Spleen (tissue), 13 donors: ENCODE data around the gene LMF2. TPM values are rescaled to one million over a fixed set of nuclear protein-coding genes. Genes with fewer than 3 reads are reported as not detected.

Experiments
- DNase-seq: peaks from one replicate; pipeline ENCODE4 v3.0.0-alpha.2; 2020
- H3K27ac ChIP-seq, 8 donors: fragments of 200-600 bp; sonication (generic) in 7 of 8; 1 replicate in 4 of 8; 2 replicates in 4 of 8; pipeline versions ENCODE4 v1.5.0 to v1.8.0; 2016 to 2021; ENCODE audit warnings: inconsistent platforms in 4 of 8, mild to moderate bottlenecking in 4 of 8, moderate library complexity in 1 of 8
- H3K27me3 ChIP-seq, 7 donors: fragments of 200-600 bp; sonication (generic) in 6 of 7; replicated peaks in 1 of 7; 1 replicate in 4 of 7; 2 replicates in 3 of 7; pipeline versions ENCODE4 v1.5.0 to v1.8.0; 2016 to 2021; ENCODE audit warnings: inconsistent platforms in 3 of 7, mild to moderate bottlenecking in 1 of 7
- H3K36me3 ChIP-seq, 6 donors: fragments of 200-600 bp; sonication (generic) in 5 of 6; 1 replicate in 4 of 6; 2 replicates in 2 of 6; pipeline versions ENCODE4 v1.5.0 to v1.8.0; 2016 to 2021; ENCODE audit warnings: inconsistent platforms in 2 of 6
- H3K4me1 ChIP-seq, 6 donors: fragments of 200-600 bp; sonication (generic) in 5 of 6; 1 replicate in 3 of 6; 2 replicates in 3 of 6; pipeline versions ENCODE4 v1.5.0 to v1.8.0; 2016 to 2021; ENCODE audit warnings: inconsistent platforms in 3 of 6
- H3K4me3 ChIP-seq, 8 donors: fragments of 200-600 bp; sonication (generic) in 7 of 8; 1 replicate in 4 of 8; 2 replicates in 4 of 8; pipeline versions ENCODE4 v1.5.0 to v1.8.0; 2016 to 2021; ENCODE audit warnings: inconsistent platforms in 4 of 8, mild to moderate bottlenecking in 4 of 8, moderate library complexity in 2 of 8
- H3K9me3 ChIP-seq, 8 donors: fragments of 200-600 bp; sonication (generic) in 7 of 8; 1 replicate in 4 of 8; 2 replicates in 4 of 8; pipeline versions ENCODE4 v1.5.0 to v1.8.0; 2016 to 2021; ENCODE audit warnings: inconsistent platforms in 4 of 8
- POLR2A ChIP-seq, 3 donors: fragments of 450-650 bp; IDR thresholded peaks; one replicate each; pipeline ENCODE4 v1.5.1; 2017; ENCODE audit warnings: antibody characterized with exemption in 3 of 3, mild to moderate bottlenecking in 1 of 3
- POLR2AphosphoS5 ChIP-seq, 3 donors: sonication (generic); formaldehyde crosslinking; IDR thresholded peaks; one replicate each; pipeline ENCODE4 v1.5.1; 2017; ENCODE audit warnings: antibody characterized with exemption in 3 of 3
- WGBS, 5 donors: extraction: QIAGEN DNeasy Blood & Tissue Kit in 3 of 5; methylation state at CpG; one replicate each; pipeline versions ENCODE4 v1.1.5 to v1.1.7; 2013 to 2018; 5-methylcytosine and 5-hydroxymethylcytosine counted together
- intact Hi-C: fragments of 100-400 bp; cut with DNase I; formaldehyde crosslinking; loops from one replicate; pipeline ENCODE4 v1.15.0; 2023; ENCODE audit warnings: low total_unique reads
- long read RNA-seq, 2 donors: transcript quantifications; one replicate each; lab custom pipeline, GENCODE V29; 2026
- polyA plus RNA-seq, 3 donors: library from polyadenylated mRNA; stranded (reverse); fragments of 200-250 nt; gene quantifications; one replicate each; pipeline ENCODE4 v1.2.1, GENCODE V29; 2013
- total RNA-seq, 7 donors: library from RNA; depleted of rRNA in 3 of 7; stranded (reverse); fragments of >200 nt in 3 of 7; fragmentation: NEBNext Ultra II Directional in 4 of 7; extraction: Animal tissue kit (Norgen Biotek cat#: 25700) in 4 of 7; gene quantifications; one replicate each; pipeline versions ENCODE4 v1.1.0 to v1.2.1, GENCODE V29; 2016 to 2021
- TF ChIP-seq, protein P1 (sequence below), 11 experiments: fragments of 200-600 bp in 7 of 11; fragments of 450-650 bp in 4 of 11; sonication (generic) in 4 of 11; IDR thresholded peaks in 8 of 11; conservative IDR thresholded peaks in 3 of 11; 1 replicate in 7 of 11; 2 replicates in 4 of 11; pipeline versions ENCODE4 v1.4.0 to v1.8.0; 2016 to 2021; ENCODE audit warnings: antibody characterized with exemption in 11 of 11, inconsistent platforms in 4 of 11, mild to moderate bottlenecking in 1 of 11
- donor health status: healthy with polysubstance abuse.
- donor health status: DM: no; HTN: no; CAD: no; lungs with moderate emphysema.
- donor health status: DM: no; HTN: no; CAD: no.
- donor health status: Bipolar disorder and iron deficiency.
- donor health status: healthy.
- donor health status: DM: no; HTN: no; CAD: no.
- donor health status: DM: yes; HTN: yes; CAD: no.

LMF2 gene, protein sequence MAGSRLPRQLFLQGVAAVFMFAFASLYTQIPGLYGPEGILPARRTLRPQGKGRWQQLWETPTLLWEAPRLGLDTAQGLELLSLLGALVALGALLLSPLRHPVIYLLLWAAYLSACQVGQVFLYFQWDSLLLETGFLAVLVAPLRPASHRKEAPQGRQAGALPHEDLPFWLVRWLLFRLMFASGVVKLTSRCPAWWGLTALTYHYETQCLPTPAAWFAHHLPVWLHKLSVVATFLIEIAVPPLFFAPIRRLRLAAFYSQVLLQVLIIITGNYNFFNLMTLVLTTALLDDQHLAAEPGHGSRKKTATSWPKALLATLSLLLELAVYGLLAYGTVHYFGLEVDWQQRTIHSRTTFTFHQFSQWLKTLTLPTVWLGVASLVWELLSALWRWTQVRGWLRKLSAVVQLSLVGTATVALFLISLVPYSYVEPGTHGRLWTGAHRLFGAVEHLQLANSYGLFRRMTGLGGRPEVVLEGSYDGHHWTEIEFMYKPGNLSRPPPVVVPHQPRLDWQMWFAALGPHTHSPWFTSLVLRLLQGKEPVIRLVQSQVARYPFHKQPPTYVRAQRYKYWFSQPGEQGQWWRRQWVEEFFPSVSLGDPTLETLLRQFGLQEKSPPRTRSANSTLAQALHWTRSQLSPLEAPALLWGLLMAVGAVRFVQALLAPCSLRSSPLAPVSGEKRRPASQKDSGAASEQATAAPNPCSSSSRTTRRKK
- total RNA-seq (10 to 100 TPM; 62.5 to 81.1 (median 72.2) TPM), polyA plus RNA-seq (10 to 100 TPM; 36.6 to 71.2 (median 45.0) TPM)
- long read RNA-seq, donor 1, partial matches to known transcripts = 0 of 5 reads
- long read RNA-seq, donor 1, other reads (novel, unspliced or antisense) = 0 of 5 reads
- long read RNA-seq, donor 2, transcript LMF2-202 (14 exons, 2,582 nt) = major isoform, 7 of 14 reads
- long read RNA-seq, donor 2, partial matches to known transcripts = 6 of 14 reads
- long read RNA-seq, donor 2, other reads (novel, unspliced or antisense) = 0 of 14 reads

DNA sequence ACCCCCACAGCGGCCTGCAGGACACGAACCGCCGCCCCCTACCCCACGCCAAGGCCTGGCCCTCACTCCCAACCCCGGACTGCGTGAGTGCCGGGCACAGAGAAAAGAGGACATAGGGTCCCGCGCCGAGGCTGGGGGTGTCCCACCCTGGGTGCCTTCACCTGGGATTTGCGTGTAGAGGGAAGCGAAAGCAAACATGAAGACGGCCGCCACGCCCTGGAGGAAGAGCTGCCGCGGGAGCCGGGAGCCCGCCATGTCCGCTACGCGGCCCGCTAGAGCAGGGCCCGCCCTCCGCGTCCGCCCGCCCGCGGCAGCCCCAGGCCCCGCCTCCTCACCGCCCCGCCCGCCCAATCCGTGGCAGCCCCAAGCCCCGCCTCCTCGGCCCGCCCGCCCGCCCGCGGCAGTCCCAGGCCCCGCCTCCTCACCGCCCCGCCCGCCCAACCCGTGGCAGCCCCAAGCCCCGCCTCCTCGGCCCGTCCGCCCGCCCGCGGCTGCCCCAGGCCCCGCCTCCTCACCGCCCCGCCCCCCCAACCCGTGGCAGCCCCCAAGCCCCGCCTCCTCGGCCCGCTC is at the start of gene LMF2:
Gene LMF2, minus strand, starts transcription at position 282 of the 570 bp plus-strand sequence. Its CDS starts 27 bp downstream, at position 255.
- H3K27me3 ChIP-seq = no peaks in the 10 kb centered on the region
- DNase-seq = peak; percentile 99
- H3K4me1 ChIP-seq = peaks cover 18 to 54% (median 33%) of the 10 kb centered on the region in 6 donors
- WGBS, 5 donors = 0 to 1% (median 1%) methylated on average over 11 to 62 of the region's 62 CpGs
- TF ChIP-seq POLR2A (IDR thresholded peaks at IDR 0.05) (peak in 1 of 3 donors; percentile 17), POLR2AphosphoS5 (IDR thresholded peaks at IDR 0.05) (peak; percentile 77 to 85 (median 82))
- TF ChIP-seq, protein P1, sequence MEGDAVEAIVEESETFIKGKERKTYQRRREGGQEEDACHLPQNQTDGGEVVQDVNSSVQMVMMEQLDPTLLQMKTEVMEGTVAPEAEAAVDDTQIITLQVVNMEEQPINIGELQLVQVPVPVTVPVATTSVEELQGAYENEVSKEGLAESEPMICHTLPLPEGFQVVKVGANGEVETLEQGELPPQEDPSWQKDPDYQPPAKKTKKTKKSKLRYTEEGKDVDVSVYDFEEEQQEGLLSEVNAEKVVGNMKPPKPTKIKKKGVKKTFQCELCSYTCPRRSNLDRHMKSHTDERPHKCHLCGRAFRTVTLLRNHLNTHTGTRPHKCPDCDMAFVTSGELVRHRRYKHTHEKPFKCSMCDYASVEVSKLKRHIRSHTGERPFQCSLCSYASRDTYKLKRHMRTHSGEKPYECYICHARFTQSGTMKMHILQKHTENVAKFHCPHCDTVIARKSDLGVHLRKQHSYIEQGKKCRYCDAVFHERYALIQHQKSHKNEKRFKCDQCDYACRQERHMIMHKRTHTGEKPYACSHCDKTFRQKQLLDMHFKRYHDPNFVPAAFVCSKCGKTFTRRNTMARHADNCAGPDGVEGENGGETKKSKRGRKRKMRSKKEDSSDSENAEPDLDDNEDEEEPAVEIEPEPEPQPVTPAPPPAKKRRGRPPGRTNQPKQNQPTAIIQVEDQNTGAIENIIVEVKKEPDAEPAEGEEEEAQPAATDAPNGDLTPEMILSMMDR (IDR thresholded peaks at IDR 0.05 in 8 of 11, conservative IDR thresholded peaks at IDR 0.05 in 3 of 11) = peak in 3 of 11 experiments; percentile 10 to 19 (median 15)
- peak within 1 kb of the TSS; percentile 82 to 97 (median 93) for H3K27ac ChIP-seq
- peaks cover 0 to 58% (median 33%) of the 10 kb centered on the region in 6 donors for H3K36me3 ChIP-seq
- H3K9me3 ChIP-seq = no peaks in the 10 kb centered on the region
- intact Hi-C loops = no loop called here
- peak within 1 kb of the TSS; percentile 63 to 96 (median 84) for H3K4me3 ChIP-seq

DNA sequence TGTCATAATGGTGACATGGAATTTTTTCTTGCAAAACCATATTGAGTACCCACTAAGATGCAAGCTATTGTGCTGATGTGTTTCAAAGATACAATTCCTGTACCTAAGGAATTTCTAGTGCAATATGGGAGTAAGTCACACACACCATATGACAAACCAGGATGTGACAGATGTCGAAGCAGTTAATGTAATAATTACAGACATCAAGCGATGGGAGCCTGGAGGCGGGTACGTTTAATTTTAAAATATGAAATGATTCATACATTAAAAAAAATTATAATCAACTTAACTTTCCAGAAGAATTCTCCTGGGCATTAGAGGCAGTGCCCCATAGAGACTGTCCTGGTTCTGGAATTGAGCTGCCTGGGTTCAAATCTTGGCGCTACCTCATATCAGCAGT is 49.2 kb upstream of the LMF2 start:
- 85 to 93% (median 87%) methylated on average over 5 of the region's 5 CpGs for WGBS, 5 donors
- H3K27ac ChIP-seq = no peak overlapping the region
- no peak overlapping the region for H3K4me3 ChIP-seq
- no peaks in the 10 kb centered on the region for H3K27me3 ChIP-seq
- no peaks in the 10 kb centered on the region for H3K4me1 ChIP-seq
- DNase-seq = no peak
- intact Hi-C loops = no loop called here
- H3K9me3 ChIP-seq = no peaks in the 10 kb centered on the region
- H3K36me3 ChIP-seq = no peaks in the 10 kb centered on the region
- TF ChIP-seq POLR2AphosphoS5 (IDR thresholded peaks at IDR 0.05) (no peak), POLR2A (IDR thresholded peaks at IDR 0.05) (no peak)
- TF ChIP-seq, protein P1 (IDR thresholded peaks at IDR 0.05 in 8 of 11, conservative IDR thresholded peaks at IDR 0.05 in 3 of 11) = no peak

DNA sequence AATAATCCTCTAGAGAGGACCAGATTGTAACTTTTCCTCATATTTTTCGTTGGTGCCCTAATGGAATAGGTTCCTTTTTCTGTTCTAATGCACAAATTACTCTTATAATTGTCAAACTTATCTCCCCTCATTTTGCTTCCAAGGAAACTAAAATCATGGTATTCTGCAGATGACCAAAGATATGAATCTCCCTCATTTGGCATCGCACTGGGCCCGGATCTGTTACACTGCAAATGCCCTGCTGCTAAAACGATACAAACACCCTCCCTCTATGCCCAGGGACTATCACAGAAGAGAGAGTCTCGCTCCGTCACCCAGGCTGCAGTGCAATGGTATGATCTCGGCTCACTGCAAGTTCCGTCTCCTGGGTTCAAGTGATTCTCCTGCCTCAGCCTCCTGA is 45.8 kb upstream of the LMF2 start:
- intact Hi-C loops = no loop called here
- no peak overlapping the region for H3K4me3 ChIP-seq
- no peak for DNase-seq
- TF ChIP-seq, protein P1 (IDR thresholded peaks at IDR 0.05 in 8 of 11, conservative IDR thresholded peaks at IDR 0.05 in 3 of 11) = no peak
- no peak for TF ChIP-seq POLR2AphosphoS5 (IDR thresholded peaks at IDR 0.05)
- TF ChIP-seq POLR2A (IDR thresholded peaks at IDR 0.05) = no peak
- H3K27ac ChIP-seq = no peak overlapping the region
- peaks cover 8 to 27% (median 19%) of the 10 kb centered on the region in 6 donors for H3K4me1 ChIP-seq
- 78 to 95% (median 83%) methylated on average over 8 of the region's 8 CpGs for WGBS, 5 donors
- peaks cover 0 to 15% (median 8%) of the 10 kb centered on the region in 7 donors for H3K27me3 ChIP-seq
- H3K36me3 ChIP-seq = no peaks in the 10 kb centered on the region
- no peaks in the 10 kb centered on the region for H3K9me3 ChIP-seq
